GM23338 (cell line): ENCODE measurements around the gene ZNF292.
"Not testable (repeated sequence)": the region's sequence is repeated elsewhere in the genome, so short reads cannot be mapped to it uniquely, and the experiment has no call there.

Experiments
- EZH2 ChIP-seq: fragments of 200-600 bp; sonication (generic); IDR thresholded peaks from one replicate; pipeline ENCODE4 v1.8.0; 2017; ENCODE audit warnings: antibody characterized with exemption, mild to moderate bottlenecking, low read depth; ENCODE audit not compliant: unreplicated experiment
- EZH2phosphoT487 ChIP-seq: fragments of 200-600 bp; sonication (generic); IDR thresholded peaks from one replicate; pipeline ENCODE4 v1.8.1; 2018; ENCODE audit warnings: antibody characterized with exemption; ENCODE audit not compliant: unreplicated experiment
- POLR2AphosphoS5 ChIP-seq: IDR thresholded peaks from 2 replicates; pipeline ENCODE4 v1.6.1; 2016; ENCODE audit warnings: antibody characterized with exemption, low read depth
- STAT1 ChIP-seq: IDR thresholded peaks from one replicate; pipeline ENCODE4 v1.6.1; 2016; ENCODE audit warnings: antibody characterized with exemption; ENCODE audit not compliant: unreplicated experiment
- TF ChIP-seq, protein P1 (sequence below), 2 experiments: fragments of 200-600 bp in 1 of 2; sonication (generic) in 1 of 2; conservative IDR thresholded peaks; 2 replicates each; pipeline versions ENCODE4 v1.5.1 to v1.6.1; 2016 to 2017; ENCODE audit warnings: antibody characterized with exemption in 2 of 2, low read depth in 2 of 2, mild to moderate bottlenecking in 2 of 2, moderate library complexity in 1 of 2

DNA sequence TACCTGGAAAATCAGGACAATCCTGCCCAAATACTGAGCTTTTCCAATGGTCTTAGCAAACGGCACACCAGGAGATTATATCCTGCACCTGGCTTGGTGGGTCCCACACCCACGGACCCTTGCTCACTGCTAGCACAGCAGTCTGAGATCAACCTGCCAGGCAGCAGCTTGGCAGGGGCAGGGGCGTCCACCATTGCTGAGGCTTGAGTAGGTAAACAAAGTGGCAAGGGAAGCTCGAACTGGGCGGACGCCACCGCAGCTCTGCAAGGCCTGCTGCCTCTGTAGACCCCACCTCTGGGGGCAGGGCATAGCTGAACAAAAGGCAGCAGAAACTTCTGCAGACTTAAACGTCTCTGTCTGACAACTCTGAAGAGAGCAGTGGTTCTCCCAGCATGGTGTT is 15.4 kb upstream of the ZNF292 start:
- TF ChIP-seq, protein P1, sequence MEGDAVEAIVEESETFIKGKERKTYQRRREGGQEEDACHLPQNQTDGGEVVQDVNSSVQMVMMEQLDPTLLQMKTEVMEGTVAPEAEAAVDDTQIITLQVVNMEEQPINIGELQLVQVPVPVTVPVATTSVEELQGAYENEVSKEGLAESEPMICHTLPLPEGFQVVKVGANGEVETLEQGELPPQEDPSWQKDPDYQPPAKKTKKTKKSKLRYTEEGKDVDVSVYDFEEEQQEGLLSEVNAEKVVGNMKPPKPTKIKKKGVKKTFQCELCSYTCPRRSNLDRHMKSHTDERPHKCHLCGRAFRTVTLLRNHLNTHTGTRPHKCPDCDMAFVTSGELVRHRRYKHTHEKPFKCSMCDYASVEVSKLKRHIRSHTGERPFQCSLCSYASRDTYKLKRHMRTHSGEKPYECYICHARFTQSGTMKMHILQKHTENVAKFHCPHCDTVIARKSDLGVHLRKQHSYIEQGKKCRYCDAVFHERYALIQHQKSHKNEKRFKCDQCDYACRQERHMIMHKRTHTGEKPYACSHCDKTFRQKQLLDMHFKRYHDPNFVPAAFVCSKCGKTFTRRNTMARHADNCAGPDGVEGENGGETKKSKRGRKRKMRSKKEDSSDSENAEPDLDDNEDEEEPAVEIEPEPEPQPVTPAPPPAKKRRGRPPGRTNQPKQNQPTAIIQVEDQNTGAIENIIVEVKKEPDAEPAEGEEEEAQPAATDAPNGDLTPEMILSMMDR (conservative IDR thresholded peaks at IDR 0.05; ENCODE audit: low read depth in 2 of 2) = not testable (repeated sequence)
- TF ChIP-seq EZH2phosphoT487, STAT1, EZH2, POLR2AphosphoS5: not testable (repeated sequence)
